GM23338 (cell line): ENCODE measurements around the gene ATP8A2. TPM values are rescaled to one million over a fixed set of nuclear protein-coding genes. Genes with fewer than 3 reads are reported as not detected.

Source experiments
- ATAC-seq: fragments of 200-7000 bp; cut with Tn5 transposase; 3 replicates; pipeline ENCODE4 v1.9.1; 2020
- DNase-seq: peaks from one replicate; pipeline ENCODE4 v3.0.0-alpha.2; 2015; ENCODE audit warnings: low spot score
- H2AFZ ChIP-seq: fragments of 200-600 bp; sonication (generic); 2 replicates; pipeline ENCODE4 v1.8.0; 2016; ENCODE audit warnings: antibody characterized with exemption, mild to moderate bottlenecking, moderate library complexity
- H3F3A ChIP-seq: fragments of 200-600 bp; sonication (generic); replicated peaks from 2 replicates; pipeline ENCODE4 v1.8.0; 2017; ENCODE audit warnings: antibody characterized with exemption, mixed run types, low read depth
- H3K27ac ChIP-seq: fragments of 200-600 bp; sonication (generic); 2 replicates; pipeline ENCODE4 v1.6.1; 2016; ENCODE audit warnings: low read depth
- H3K27me3 ChIP-seq: fragments of 200-600 bp; sonication (generic); 2 replicates; pipeline ENCODE4 v1.8.0; 2016; ENCODE audit warnings: mild to moderate bottlenecking, mixed run types, moderate library complexity; ENCODE audit not compliant: insufficient read depth
- H3K36me3 ChIP-seq: fragments of 200-600 bp; sonication (generic); 2 replicates; pipeline ENCODE4 v1.8.0; 2016; ENCODE audit warnings: mild to moderate bottlenecking; ENCODE audit not compliant: insufficient read depth
- H3K4me1 ChIP-seq: fragments of 200-600 bp; sonication (generic); 2 replicates; pipeline ENCODE4 v1.8.0; 2016; ENCODE audit warnings: mild to moderate bottlenecking, moderate library complexity; ENCODE audit not compliant: insufficient read depth
- H3K4me2 ChIP-seq: fragments of 200-600 bp; sonication (generic); 2 replicates; pipeline ENCODE4 v1.7.1; 2017; ENCODE audit warnings: mixed run types
- H3K4me3 ChIP-seq: fragments of 200-600 bp; sonication (generic); 2 replicates; pipeline ENCODE4 v1.6.1; 2016; ENCODE audit warnings: mixed run types
- H3K79me2 ChIP-seq: fragments of 200-600 bp; sonication (generic); replicated peaks from 2 replicates; pipeline ENCODE4 v1.8.0; 2017; ENCODE audit warnings: mild to moderate bottlenecking; ENCODE audit not compliant: insufficient read depth
- H3K9me2 ChIP-seq: fragments of 200-600 bp; sonication (generic); 2 replicates; pipeline ENCODE4 v1.8.0; 2017; ENCODE audit not compliant: insufficient read depth
- H4K20me1 ChIP-seq: fragments of 200-600 bp; sonication (generic); replicated peaks from 2 replicates; pipeline ENCODE4 v1.8.0; 2017; ENCODE audit warnings: mild to moderate bottlenecking; ENCODE audit not compliant: insufficient read depth
- H3K27ac Mint-ChIP-seq: 2 replicates; pipeline ENCODE4 v1.8.0; 2020; ENCODE audit warnings: inconsistent platforms, mild to moderate bottlenecking, moderate library complexity, mixed read lengths
- H3K27me3 Mint-ChIP-seq: 3 replicates; pipeline ENCODE4 v1.8.0; 2022; ENCODE audit warnings: low read depth, mild to moderate bottlenecking, moderate library complexity, mixed read lengths, inconsistent platforms; ENCODE audit not compliant: insufficient read depth, poor library complexity
- H3K36me3 Mint-ChIP-seq: 3 replicates; pipeline ENCODE4 v1.8.0; 2021; ENCODE audit warnings: low read depth, mild to moderate bottlenecking, inconsistent platforms, moderate library complexity, mixed read lengths
- H3K4me1 Mint-ChIP-seq: 3 replicates; pipeline ENCODE4 v1.8.0; 2020; ENCODE audit warnings: mild to moderate bottlenecking, inconsistent platforms, mixed read lengths
- H3K4me3 Mint-ChIP-seq: 3 replicates; pipeline ENCODE4 v1.8.0; 2021; ENCODE audit warnings: moderate library complexity, mild to moderate bottlenecking, inconsistent platforms, mixed read lengths
- H3K9me3 Mint-ChIP-seq: 3 replicates; pipeline ENCODE4 v1.8.0; 2020; ENCODE audit warnings: moderate library complexity, mild to moderate bottlenecking, inconsistent platforms, mixed read lengths
- CREB1 ChIP-seq: fragments of 250-450 bp; sonication (Bioruptor Pico); IDR thresholded peaks from 2 replicates; pipeline ENCODE4 v1.5.0; 2020; ENCODE audit warnings: low read depth, mild to moderate bottlenecking, moderate library complexity
- ETS1 ChIP-seq: IDR thresholded peaks from 2 replicates; pipeline ENCODE4 v1.6.1; 2016; ENCODE audit warnings: antibody characterized with exemption
- ZNF114 ChIP-seq: fragments of 250-450 bp; sonication (Bioruptor Pico); IDR thresholded peaks from 2 replicates; pipeline ENCODE4 v1.5.0; 2020; ENCODE audit warnings: mild to moderate bottlenecking, moderate library complexity
- ZNF331 ChIP-seq: fragments of 250-450 bp; sonication (Bioruptor Pico); IDR thresholded peaks from 2 replicates; pipeline ENCODE4 v1.5.0; 2020; ENCODE audit warnings: low read depth, mild to moderate bottlenecking, moderate library complexity
- ZNF462 ChIP-seq: fragments of 250-450 bp; sonication (Bioruptor Pico); IDR thresholded peaks from 2 replicates; pipeline ENCODE4 v1.5.0; 2020; ENCODE audit warnings: mild to moderate bottlenecking, moderate library complexity
- polyA plus RNA-seq: library from polyadenylated mRNA; unstranded; fragments of >200 nt; fragmentation: Nextera tagmentation; extraction: Ambion mirVana; gene quantifications from 2 replicates; pipeline ENCODE4 v1.2.1, GENCODE V29; 2016
- total RNA-seq: library from RNA; depleted of rRNA; stranded (reverse); fragments of >200 nt; shearing (Covaris generic); gene quantifications from 2 replicates; pipeline ENCODE4 v1.2.3, GENCODE V29; 2014

The ATP8A2 gene
- total and polyA plus RNA-seq, 2 experiments from 2014 or later: 5.7 to 8.8 TPM

- DNase-seq: no peak
- no peak overlapping the region for H3K27ac Mint-ChIP-seq
Measured at GRCh38 chr13:25945596-25945995, 573.8 kb downstream of the ATP8A2 start.

More at GRCh38 chr13:25945596-25945995, 573.8 kb downstream of the ATP8A2 start:
- H3K4me1 Mint-ChIP-seq: peaks cover 16% of the 10 kb centered on the region
- H3F3A ChIP-seq: no peaks in the 10 kb centered on the region
- H2AFZ ChIP-seq: 0 out of 2 replicates have a peak overlapping the region, but pooled peaks have one; percentile 47
- no peaks in the 10 kb centered on the region for H3K9me2 ChIP-seq
- no peaks in the 10 kb centered on the region for H3K79me2 ChIP-seq
- H3K27me3 ChIP-seq: no peaks in the 10 kb centered on the region
- ATAC-seq: no peak
- H3K4me1 ChIP-seq: no peaks in the 10 kb centered on the region
- peaks cover 9% of the 10 kb centered on the region; the same call in 2 of the 3 replicates for H3K36me3 Mint-ChIP-seq
- no peak overlapping the region for H3K4me3 Mint-ChIP-seq
- no peak overlapping the region for H3K4me2 ChIP-seq
- H3K27me3 Mint-ChIP-seq: peaks cover 3% of the 10 kb centered on the region
- H3K27ac ChIP-seq: no peak overlapping the region
- H4K20me1 ChIP-seq: no peaks in the 10 kb centered on the region
- H3K4me3 ChIP-seq: no peak overlapping the region
- no peaks in the 10 kb centered on the region for H3K36me3 ChIP-seq
- TF ChIP-seq ZNF114: no peak
- TF ChIP-seq CREB1 (CRISPR knock-in tag): no peak
- TF ChIP-seq ZNF331 (CRISPR knock-in tag): no peak
- no peak for TF ChIP-seq ZNF462 (CRISPR knock-in tag)
- no peak for TF ChIP-seq ETS1
- no peaks in the 10 kb centered on the region; the same call in none of the 3 replicates for H3K9me3 Mint-ChIP-seq
